ENCODE data around the gene SDCCAG8. TPM values are rescaled to one million over a fixed set of nuclear protein-coding genes. Genes with fewer than 3 reads are reported as not detected.

Gene SDCCAG8
- total RNA-seq, 1 experiment from 2014 or later = 65.9 TPM

DNA sequence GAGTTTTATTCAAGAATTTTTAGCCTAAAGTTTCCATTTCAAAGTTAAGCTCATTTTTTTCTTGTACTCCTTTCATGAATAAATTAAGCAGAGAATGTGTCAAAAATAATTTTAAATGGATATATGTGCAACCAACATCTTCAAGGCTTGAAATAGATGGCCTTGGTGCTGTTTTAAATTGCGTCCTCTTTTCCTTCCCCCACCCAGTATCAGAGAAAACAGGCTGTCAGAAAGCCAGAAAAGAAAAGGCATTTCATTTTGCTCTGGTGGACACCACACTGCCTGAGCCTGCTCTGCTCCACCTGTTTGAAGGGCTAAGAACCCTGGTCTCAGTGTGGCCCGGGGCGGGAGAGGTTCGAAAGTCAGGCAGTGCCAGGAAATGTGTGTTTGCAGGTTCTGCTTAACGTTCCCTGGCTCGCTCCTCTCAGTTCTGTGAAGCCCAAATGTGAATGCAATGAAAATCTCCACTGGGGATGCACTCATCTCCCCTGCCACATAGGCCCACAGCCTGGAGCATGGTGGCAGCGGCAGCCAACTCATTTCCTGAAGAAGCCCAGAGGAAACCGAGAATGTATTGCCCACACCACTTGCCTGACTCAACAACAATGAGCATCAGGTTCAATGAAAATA lies 134.4 kb downstream of the SDCCAG8 start:
- DNase-seq (ENCODE audit: low spot score) = no peak

DNA sequence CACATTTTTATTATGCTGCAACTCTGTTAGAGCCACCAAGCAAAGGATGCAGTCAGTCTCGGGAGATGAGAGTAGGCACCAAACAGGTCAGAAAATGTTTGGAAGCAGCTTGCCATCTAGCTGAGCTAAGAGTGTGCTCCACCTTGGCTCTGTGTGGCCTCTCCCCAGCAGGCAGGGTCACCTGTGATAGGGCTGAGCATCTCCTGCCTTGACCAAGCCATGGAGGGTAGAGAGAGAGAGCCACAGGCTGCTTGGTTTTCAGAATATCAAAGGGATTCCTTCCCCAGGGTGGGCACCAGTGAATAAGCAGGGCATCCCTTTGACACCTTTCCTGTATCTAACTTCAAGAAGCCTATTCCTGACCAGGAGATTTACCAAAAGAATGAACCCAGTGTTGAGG lies 135.5 kb downstream of the SDCCAG8 start:
- DNase-seq (ENCODE audit: low spot score) = no peak

DNA sequence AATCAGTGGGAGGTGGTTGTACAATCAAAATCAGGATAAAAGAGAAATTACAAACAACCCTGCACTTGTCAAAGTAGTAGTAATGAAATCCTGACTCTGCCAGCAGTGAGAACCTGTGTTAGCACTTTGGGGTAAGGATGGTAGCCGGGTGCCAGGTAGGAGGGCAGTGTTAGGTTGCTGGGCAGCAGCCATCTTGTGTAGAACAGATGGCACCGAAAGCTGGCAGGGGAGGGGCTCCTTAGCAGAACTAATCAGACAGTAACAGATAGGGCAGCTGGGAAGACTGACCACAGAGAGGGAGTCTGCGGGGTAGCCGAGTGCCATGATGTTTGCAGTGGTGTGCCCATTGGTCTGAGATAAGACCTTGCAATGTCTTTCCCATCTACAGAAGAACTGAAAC lies 137.3 kb downstream of the SDCCAG8 start:
- no peak for DNase-seq (ENCODE audit: low spot score)

GRCh38 chr1:243394066-243394465 lies 138.2 kb downstream of the SDCCAG8 start:
- no peak for DNase-seq (ENCODE audit: low spot score)

DNA sequence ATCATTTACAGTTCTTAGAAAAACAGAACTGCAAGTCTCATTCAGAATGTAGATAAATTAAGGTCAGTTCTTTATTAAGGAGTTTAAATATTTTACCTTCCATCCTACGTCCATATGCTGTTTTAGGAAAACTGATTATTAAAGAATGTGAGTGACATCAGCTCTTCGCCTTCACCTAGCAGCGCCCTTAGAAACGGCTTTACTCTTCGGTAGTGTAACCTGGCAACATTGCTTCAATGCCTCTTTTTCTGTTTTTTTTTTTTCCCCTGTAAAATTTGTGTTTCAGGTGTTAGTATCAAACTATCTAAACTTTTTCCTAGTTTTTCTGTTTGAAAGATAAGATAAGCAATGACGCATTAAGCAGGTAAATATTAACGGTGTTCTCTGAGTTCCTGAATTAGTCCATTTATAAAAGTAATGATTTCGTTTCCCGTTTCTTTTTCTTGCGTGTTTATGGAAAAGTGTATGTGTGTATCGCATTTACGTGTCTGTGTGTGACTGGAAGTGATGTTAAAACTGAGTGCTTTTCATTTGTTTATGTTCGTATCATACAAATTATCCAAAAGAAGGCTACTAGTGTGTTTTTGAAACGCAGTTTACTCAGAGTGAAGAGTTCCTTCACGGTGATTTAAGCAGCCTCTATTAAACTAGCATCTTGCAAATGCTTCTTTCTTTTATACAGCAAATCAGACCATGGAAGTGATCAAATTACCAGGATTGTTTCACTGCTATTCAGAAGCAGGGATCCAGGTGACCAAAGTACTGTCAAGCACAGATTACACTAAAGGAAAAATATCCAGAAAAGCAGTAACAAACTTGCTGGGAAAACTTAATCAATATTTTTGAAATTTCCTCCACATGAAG lies 139.0 kb downstream of the SDCCAG8 start:
- DNase-seq (ENCODE audit: low spot score) = no peak

- no peak for DNase-seq (ENCODE audit: low spot score)
Measured at GRCh38 chr1:243396424-243396823, 140.6 kb downstream of the SDCCAG8 start.

- no peak for DNase-seq (ENCODE audit: low spot score)
Measured at GRCh38 chr1:243396876-243397275, 141.0 kb downstream of the SDCCAG8 start.

- DNase-seq (ENCODE audit: low spot score) = no peak
Measured at GRCh38 chr1:243397613-243398321, 141.9 kb downstream of the SDCCAG8 start.

GRCh38 chr1:243399561-243400155 lies 143.8 kb downstream of the SDCCAG8 start:
- no peak for DNase-seq (ENCODE audit: low spot score)

- DNase-seq (ENCODE audit: low spot score) = no peak
Measured at GRCh38 chr1:243402868-243403267, 147.0 kb downstream of the SDCCAG8 start.

DNA sequence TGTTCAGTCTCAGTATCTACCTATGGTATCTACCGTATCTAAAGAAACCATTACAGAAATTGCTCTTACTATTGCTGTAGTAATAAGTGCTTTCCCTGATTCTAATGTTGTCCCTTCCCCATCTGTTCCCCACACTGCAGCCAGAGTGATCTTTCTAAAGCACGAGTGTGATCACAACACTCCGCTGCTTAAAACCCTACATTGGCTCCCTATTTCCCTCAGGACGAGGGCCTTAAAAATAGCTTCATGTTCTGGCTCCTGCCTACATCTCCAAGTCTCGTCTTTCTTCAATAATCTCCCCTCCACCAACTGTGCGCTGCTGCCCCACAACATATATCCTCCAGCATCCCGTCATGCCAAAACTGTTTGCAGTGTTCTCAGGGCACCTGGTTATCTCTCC lies 150.6 kb downstream of the SDCCAG8 start:
- no peak for DNase-seq (ENCODE audit: low spot score)

DNA sequence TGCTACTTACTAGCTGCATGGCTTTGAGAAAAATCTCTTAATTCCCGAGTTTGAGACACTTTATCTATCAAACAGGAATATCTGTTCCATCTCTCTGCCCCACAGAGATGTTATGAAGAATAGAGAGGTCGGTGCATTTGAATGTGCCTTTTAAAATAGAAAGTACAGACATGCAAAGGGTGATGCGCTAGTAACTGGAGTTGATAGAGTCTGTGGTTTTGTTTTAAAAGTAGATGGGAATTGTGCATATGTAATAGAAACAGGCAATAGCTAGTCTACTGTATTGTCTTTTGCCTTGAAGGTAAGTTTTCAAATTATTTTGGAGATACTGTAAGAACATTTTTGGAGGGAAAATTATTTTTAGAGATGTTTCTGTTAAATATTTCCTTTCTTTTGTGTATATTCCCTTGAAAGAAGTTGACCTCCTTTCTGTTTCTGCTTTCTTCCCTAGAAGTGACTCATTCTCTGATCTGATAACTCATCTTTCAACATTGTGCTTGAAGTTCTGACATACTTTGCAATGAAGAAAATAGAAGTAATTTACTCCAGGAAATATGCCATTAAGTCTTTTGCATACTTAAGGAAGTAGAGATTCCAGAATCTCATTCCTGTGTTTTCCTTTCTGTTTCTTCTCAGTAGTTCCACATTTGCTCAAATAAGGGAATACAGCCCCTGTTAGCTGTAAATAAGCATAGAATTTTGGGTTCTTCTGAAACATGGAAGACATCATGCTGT lies 151.6 kb downstream of the SDCCAG8 start:
- DNase-seq (ENCODE audit: low spot score) = peak; percentile 46

DNA sequence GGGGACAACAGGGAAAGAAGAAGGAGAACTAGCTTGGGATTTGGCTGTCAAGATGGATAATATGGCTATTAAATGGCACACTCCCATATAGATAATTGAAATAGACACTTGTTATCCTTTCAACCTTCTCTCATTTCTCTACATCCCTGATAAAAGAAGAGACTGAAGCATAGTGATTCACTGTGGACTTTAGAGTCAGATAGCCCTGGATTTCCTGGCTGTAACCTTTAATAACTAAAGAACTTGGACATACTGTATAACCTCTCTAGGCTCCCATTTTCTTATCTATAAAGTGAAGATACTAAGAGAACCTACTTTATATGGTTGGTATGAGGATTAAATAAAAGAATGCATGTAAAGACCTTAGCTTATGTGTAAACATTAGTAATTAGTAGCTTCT lies 152.6 kb downstream of the SDCCAG8 start:
- no peak for DNase-seq (ENCODE audit: low spot score)

- DNase-seq (ENCODE audit: low spot score) = no peak
Measured at GRCh38 chr1:243409284-243409683, 153.4 kb downstream of the SDCCAG8 start.

GRCh38 chr1:243411472-243411871 lies 155.6 kb downstream of the SDCCAG8 start:
- DNase-seq (ENCODE audit: low spot score) = no peak

DNA sequence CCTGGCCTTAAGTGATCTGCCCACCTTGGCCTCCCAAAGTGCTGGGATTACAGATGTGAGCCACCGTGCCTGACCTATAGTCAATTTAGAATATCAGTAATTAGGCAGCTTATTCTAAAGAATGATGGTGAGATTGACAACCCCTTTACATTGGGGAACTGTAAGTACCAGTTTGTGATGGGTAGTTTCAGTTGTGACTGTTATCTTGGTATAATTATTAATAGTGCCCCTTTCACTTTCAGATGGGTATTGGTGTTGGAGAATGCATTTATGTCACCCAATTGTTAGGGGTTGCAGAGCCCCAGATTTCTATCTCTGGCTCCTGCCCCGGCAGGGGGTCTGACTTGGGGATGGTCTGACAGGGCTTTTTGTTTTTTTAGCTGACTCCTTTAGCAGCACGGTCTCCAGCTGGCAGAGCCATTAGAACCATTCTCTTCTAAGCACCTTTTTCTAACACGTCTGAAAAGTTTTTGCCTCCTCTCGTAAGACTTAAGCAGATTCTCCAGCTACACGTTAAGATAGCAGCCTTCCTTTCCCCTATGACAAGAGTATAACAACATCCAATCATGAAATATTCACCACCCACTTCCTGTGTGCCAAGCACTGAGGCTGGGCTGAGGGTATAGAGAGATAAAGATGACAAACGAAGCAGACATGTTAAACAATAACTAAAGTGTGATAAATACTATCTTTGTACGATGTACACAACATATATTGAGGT lies 157.8 kb downstream of the SDCCAG8 start:
- DNase-seq (ENCODE audit: low spot score) = no peak

GRCh38 chr1:243414152-243414494 lies 158.3 kb downstream of the SDCCAG8 start:
- DNase-seq (ENCODE audit: low spot score) = no peak

GRCh38 chr1:243415663-243416408 lies 160.0 kb downstream of the SDCCAG8 start:
- no peak for DNase-seq (ENCODE audit: low spot score)

DNA sequence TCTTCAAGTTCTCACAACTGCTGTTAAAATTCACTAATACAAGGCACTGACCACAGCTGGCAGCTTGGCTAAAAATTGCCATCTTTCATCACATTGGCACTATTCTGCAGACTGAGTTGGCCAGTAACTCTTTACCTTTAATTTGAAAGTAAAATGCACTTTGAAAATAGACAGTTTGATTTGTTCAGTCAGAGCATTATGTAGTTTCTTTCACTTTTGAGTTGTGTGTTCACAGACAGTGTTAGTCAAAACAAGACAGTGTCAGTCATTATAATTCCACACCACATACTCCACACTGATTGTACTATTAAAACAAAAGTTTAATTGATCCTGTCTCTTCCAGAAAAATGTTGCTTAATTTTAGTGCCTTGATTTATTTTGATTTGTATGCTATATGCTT lies 160.7 kb downstream of the SDCCAG8 start:
- DNase-seq (ENCODE audit: low spot score) = no peak

Data from A172 (cell line).